Cardiac muscle cell (in vitro differentiated cells and primary cell): ENCODE measurements around the gene IRF8. TPM values are rescaled to one million over a fixed set of nuclear protein-coding genes. Genes with fewer than 3 reads are reported as not detected.
A peak's percentile ranks its signal among the peaks of the same experiment; 100 is the strongest.

Source experiments
- DNase-seq, 2 donors: peaks; one replicate each; pipeline versions ENCODE4 v3.0.0 to v3.0.0-alpha.2; 2010 to 2017; ENCODE audit warnings: low read depth in 1 of 2, low spot score in 1 of 2
- H3K27ac ChIP-seq: fragments of 200-600 bp; sonication (generic); 2 replicates; pipeline ENCODE4 v1.5.1; 2016
- H3K27me3 ChIP-seq: fragments of 200-600 bp; sonication (generic); 2 replicates; pipeline ENCODE4 v1.6.0; 2016; ENCODE audit warnings: control low read depth
- H3K36me3 ChIP-seq: fragments of 200-600 bp; sonication (generic); 2 replicates; pipeline ENCODE4 v1.5.1; 2016; ENCODE audit warnings: control low read depth
- H3K4me1 ChIP-seq: fragments of 200-600 bp; sonication (generic); 2 replicates; pipeline ENCODE4 v1.8.1; 2017; ENCODE audit warnings: low read depth, mild to moderate bottlenecking, mixed run types
- H3K4me3 ChIP-seq: fragments of 200-600 bp; sonication (generic); 2 replicates; pipeline ENCODE4 v1.5.1; 2016; ENCODE audit warnings: mild to moderate bottlenecking
- H3K9me3 ChIP-seq: fragments of 200-600 bp; sonication (generic); 2 replicates; pipeline ENCODE4 v1.5.1; 2017; ENCODE audit warnings: low read depth, mild to moderate bottlenecking, control low read depth
- CTCF ChIP-seq: IDR thresholded peaks from 2 replicates; pipeline ENCODE4 v1.5.1; 2012; ENCODE audit warnings: low read depth, mild to moderate bottlenecking, low read length
- polyA plus RNA-seq: library from polyadenylated mRNA; unstranded; fragments of >200 nt; fragmentation: Nextera tagmentation; extraction: Ambion mirVana; gene quantifications from 2 replicates; pipeline ENCODE4 v1.2.1, GENCODE V29; 2016
- total RNA-seq: library from RNA; depleted of rRNA; stranded (reverse); fragments of >200 nt; gene quantifications from 2 replicates; pipeline ENCODE4 v1.2.3, GENCODE V29; 2016

IRF8 gene
- total and polyA plus RNA-seq, 2 experiments from 2014 or later = 1.7 to 12.8 TPM

GRCh38 chr16:85909932-85910853 is 11.2 kb downstream of the IRF8 start:
- H3K27me3 ChIP-seq = peaks cover 3% of the 10 kb centered on the region
- H3K4me3 ChIP-seq = no peak overlapping the region
- no peaks in the 10 kb centered on the region for H3K9me3 ChIP-seq
- no peak overlapping the region for H3K27ac ChIP-seq
- TF ChIP-seq CTCF = no peak
- H3K36me3 ChIP-seq = no peaks in the 10 kb centered on the region
- no peaks in the 10 kb centered on the region for H3K4me1 ChIP-seq
- no peak for DNase-seq

- TF ChIP-seq CTCF = no peak
- DNase-seq = no peak
- Histone ChIP-seq H3K4me1 (no peaks in the 10 kb centered on the region), H3K27me3 (peaks cover 3% of the 10 kb centered on the region), H3K27ac (no peak overlapping the region), H3K9me3 (no peaks in the 10 kb centered on the region), H3K36me3 (no peaks in the 10 kb centered on the region), H3K4me3 (no peak overlapping the region)
These were observed 11.9 kb downstream of the IRF8 start for GRCh38 chr16:85910854-85911247.

- Histone ChIP-seq H3K9me3 (no peaks in the 10 kb centered on the region), H3K27me3 (peaks cover 3% of the 10 kb centered on the region), H3K4me3 (no peak overlapping the region), H3K4me1 (peaks cover 3% of the 10 kb centered on the region), H3K36me3 (no peaks in the 10 kb centered on the region), H3K27ac (no peak overlapping the region)
- no peak for TF ChIP-seq CTCF
- DNase-seq = no peak
These were observed 12.4 kb downstream of the IRF8 start for GRCh38 chr16:85911251-85911930.

- H3K4me3 ChIP-seq = no peak overlapping the region
- DNase-seq = peak in 1 of 2 donors; percentile 99
- H3K27ac ChIP-seq = no peak overlapping the region
- no peaks in the 10 kb centered on the region for H3K9me3 ChIP-seq
- no peak for TF ChIP-seq CTCF
- no peaks in the 10 kb centered on the region for H3K36me3 ChIP-seq
- peaks cover 3% of the 10 kb centered on the region for H3K27me3 ChIP-seq
- H3K4me1 ChIP-seq = peaks cover 7% of the 10 kb centered on the region
These were observed 13.4 kb downstream of the IRF8 start for GRCh38 chr16:85912211-85912974.

- Histone ChIP-seq H3K27me3 (peaks cover 3% of the 10 kb centered on the region), H3K27ac (no peak overlapping the region), H3K4me3 (no peak overlapping the region), H3K9me3 (no peaks in the 10 kb centered on the region), H3K36me3 (no peaks in the 10 kb centered on the region), H3K4me1 (peaks cover 7% of the 10 kb centered on the region)
- DNase-seq = no peak
- TF ChIP-seq CTCF = no peak
These were observed 14.2 kb downstream of the IRF8 start for GRCh38 chr16:85913141-85913601.
